GM18867 (cell line): ENCODE results near the gene GLI1.
A peak's percentile ranks its signal among the peaks of the same experiment; 100 is the strongest.
"Not testable (repeated sequence)": the region's sequence is repeated elsewhere in the genome, so short reads cannot be mapped to it uniquely, and the experiment has no call there.

Experiments used
- ATAC-seq: cut with Tn5 transposase; IDR thresholded peaks from one replicate; pipeline ENCODE4 v1.9.1; 2021; ENCODE audit warnings: mild to moderate bottlenecking, moderate library complexity; ENCODE audit not compliant: unreplicated experiment

The GLI1 gene

GRCh38 chr12:57517718-57518117, 58.1 kb downstream of the GLI1 start:
- not testable (repeated sequence) for ATAC-seq

- ATAC-seq = no peak
These were observed 58.8 kb downstream of the GLI1 start for GRCh38 chr12:57518176-57518919.

DNA sequence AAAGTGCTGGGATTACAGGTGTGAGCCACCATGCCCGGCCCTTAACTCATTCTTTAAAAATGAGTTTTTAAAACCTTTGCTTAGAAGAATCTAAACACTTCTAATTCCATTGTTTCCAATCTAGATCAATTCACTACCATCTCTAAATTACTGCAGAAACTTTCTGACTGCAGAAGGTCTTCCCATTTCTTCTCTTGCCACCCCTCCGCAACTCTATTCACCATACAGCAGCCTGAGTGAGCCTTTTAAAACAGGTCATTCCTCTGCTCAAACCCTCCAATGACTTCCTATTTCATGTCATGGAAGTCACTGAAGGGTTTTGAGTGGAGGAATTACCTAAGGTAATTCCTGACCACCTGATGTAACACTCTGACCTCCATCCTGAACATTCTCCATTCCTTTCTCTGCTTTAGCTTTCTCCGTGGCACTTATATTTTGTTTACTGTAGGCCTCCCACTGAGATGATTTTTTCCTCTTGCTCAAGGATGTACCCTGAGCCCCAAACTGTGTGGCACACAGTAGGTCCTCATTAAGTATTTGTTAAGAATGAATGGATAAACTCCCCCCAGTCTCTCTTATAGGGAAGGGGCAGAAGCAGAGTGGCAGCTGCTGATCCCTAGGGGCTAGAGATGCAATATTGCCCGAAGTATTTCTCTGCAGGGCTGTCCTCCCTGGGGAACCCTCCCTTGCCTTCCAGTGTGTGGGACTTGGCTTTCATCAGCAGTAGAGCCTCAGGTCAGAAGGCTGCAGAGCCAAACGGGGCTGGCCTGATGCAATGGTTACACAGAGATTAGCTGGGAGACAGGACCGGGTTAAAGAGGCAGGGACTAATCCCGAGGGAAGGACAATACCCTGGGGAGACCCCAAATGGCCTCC, 59.6 kb downstream of the GLI1 start:
- no peak for ATAC-seq

DNA sequence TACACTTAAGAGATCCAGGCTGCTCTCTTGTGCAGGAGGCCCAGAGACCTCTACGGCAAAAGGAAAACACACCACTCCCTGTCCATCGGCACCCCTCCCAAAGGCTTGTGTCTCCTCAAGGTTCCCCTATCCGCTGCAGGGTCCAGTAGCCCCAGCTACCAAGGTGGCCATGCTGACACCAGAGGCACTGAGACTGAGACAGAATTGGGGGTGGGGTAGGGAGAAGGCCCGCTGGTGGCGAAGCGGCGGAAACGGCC, 60.1 kb downstream of the GLI1 start:
- ATAC-seq = peak; percentile 5

DNA sequence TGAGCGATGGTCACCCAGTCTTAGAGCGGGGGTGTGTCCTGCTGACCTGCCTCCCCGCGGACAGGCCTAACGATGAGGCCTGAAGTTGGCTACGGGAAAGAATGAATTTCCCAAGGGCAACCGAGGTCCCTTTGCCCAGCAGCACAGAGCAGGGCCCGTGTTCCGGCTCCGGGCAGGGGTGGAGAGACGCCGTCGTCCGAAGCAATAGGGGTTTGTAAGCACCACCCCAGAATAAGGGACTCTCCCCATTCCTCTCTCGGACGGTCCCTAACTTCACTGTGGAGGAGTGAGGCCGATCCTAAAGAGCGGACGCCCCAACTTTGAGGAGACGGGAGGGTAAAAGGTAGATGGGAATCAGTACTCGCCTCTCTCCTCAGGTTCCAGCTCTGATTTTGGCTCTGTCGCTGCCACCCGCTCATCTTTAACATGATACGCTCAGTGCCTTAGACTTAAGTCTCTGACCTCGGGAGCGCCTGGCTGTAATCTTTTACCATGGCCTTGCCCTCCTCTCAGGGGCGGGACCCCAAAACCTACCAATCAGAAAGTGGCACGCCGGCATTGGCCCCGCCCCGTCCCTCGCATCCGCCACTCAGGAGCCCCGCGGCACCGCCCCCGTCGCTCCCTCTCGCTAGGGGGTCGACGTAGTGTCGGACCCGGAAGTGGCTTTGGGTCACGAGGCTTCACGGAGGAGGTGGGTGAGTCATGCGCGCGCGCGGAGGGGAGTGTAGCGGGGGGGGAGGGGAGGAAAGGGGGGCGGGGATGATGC, 60.7 kb downstream of the GLI1 start, which contains the start of gene DDIT3:
Gene DDIT3, minus strand, starts transcription at position 462 of the 766 bp plus-strand sequence. CDS start 3,108 bp downstream, outside the sequence.
- ATAC-seq = peak; percentile 63

- no peak for ATAC-seq
These were observed 62.0 kb downstream of the GLI1 start for GRCh38 chr12:57521525-57522010.
